DND-41 (cell line): ENCODE data around the gene AVPR1A.

Experiments
- ATAC-seq: fragments of 200-7000 bp; cut with Tn5 transposase; 3 replicates; pipeline ENCODE4 v1.9.1; 2021; ENCODE audit warnings: low read depth; ENCODE audit not compliant: insufficient read depth
- DNase-seq: peaks from one replicate; pipeline ENCODE4 v3.0.0-alpha.2; 2020
- H2AFZ ChIP-seq: 2 replicates; pipeline ENCODE4 v1.6.0; 2012; ENCODE audit warnings: low read depth, low read length
- H3K27ac ChIP-seq: 2 replicates; pipeline ENCODE4 v1.5.1; 2012; ENCODE audit warnings: low read length, inconsistent platforms
- H3K27me3 ChIP-seq: fragments of 200-600 bp; sonication (generic); 2 replicates; pipeline ENCODE4 v1.6.0; 2012; ENCODE audit warnings: low read length, mild to moderate bottlenecking, inconsistent platforms; ENCODE audit not compliant: insufficient read depth, poor library complexity
- H3K36me3 ChIP-seq: 2 replicates; pipeline ENCODE4 v1.5.1; 2012; ENCODE audit warnings: low read length, inconsistent platforms; ENCODE audit not compliant: insufficient read depth
- H3K4me1 ChIP-seq: 2 replicates; pipeline ENCODE4 v1.5.1; 2012; ENCODE audit warnings: mild to moderate bottlenecking, low read length; ENCODE audit not compliant: insufficient read depth
- H3K4me2 ChIP-seq: 2 replicates; pipeline ENCODE4 v1.6.0; 2012; ENCODE audit warnings: mild to moderate bottlenecking, moderate library complexity, low read length, inconsistent platforms; ENCODE audit not compliant: insufficient read depth
- H3K4me3 ChIP-seq, 2 experiments: fragments of 200-600 bp in 1 of 2; shearing (Covaris generic) in 1 of 2; 2 replicates each; pipeline ENCODE4 v1.5.1; 2012 to 2016; ENCODE audit warnings: inconsistent platforms in 2 of 2, low read length in 2 of 2, mild to moderate bottlenecking in 2 of 2, low read depth in 1 of 2, moderate library complexity in 1 of 2
- H3K79me2 ChIP-seq: 2 replicates; pipeline ENCODE4 v1.6.0; 2012; ENCODE audit warnings: low read length, inconsistent platforms; ENCODE audit not compliant: insufficient read depth
- H3K9ac ChIP-seq: 2 replicates; pipeline ENCODE4 v1.6.0; 2012; ENCODE audit warnings: low read depth, mild to moderate bottlenecking, inconsistent platforms, low read length, moderate library complexity
- H3K9me3 ChIP-seq: 2 replicates; pipeline ENCODE4 v1.5.1; 2012; ENCODE audit warnings: low read length, moderate library complexity, mild to moderate bottlenecking, inconsistent platforms; ENCODE audit not compliant: insufficient read depth, severe bottlenecking
- H4K20me1 ChIP-seq: 2 replicates; pipeline ENCODE4 v1.6.0; 2012; ENCODE audit warnings: low read length; ENCODE audit not compliant: insufficient read depth
- CTCF ChIP-seq: IDR thresholded peaks from 2 replicates; pipeline ENCODE4 v1.5.1; 2012; ENCODE audit warnings: borderline replicate concordance, low read length, moderate library complexity, mild to moderate bottlenecking; ENCODE audit not compliant: poor library complexity, severe bottlenecking; ENCODE audit errors: extremely low read depth
- EZH2 ChIP-seq: IDR thresholded peaks from 3 replicates; pipeline ENCODE4 v1.6.1; 2012; ENCODE audit warnings: borderline replicate concordance, low read depth, mild to moderate bottlenecking, moderate library complexity, low read length, inconsistent platforms; ENCODE audit not compliant: severe bottlenecking

Gene AVPR1A

GRCh38 chr12:63103494-63104131 is 47.4 kb downstream of the AVPR1A start:
- H3K79me2 ChIP-seq, result no peaks in the 10 kb centered on the region
- H2AFZ ChIP-seq, result no peak overlapping the region
- H4K20me1 ChIP-seq, result no peaks in the 10 kb centered on the region
- no peaks in the 10 kb centered on the region for H3K36me3 ChIP-seq
- H3K9ac ChIP-seq, result no peak overlapping the region
- ATAC-seq (no peak), DNase-seq (peak; percentile 15)
- H3K27ac ChIP-seq, result no peak overlapping the region
- H3K4me2 ChIP-seq, result no peak overlapping the region
- TF ChIP-seq CTCF, result peak; percentile 91
- no peak for TF ChIP-seq EZH2
- no peaks in the 10 kb centered on the region for H3K27me3 ChIP-seq
- no peaks in the 10 kb centered on the region for H3K9me3 ChIP-seq
- H3K4me3 ChIP-seq, result no peak overlapping the region
- H3K4me1 ChIP-seq, result peaks cover 3% of the 10 kb centered on the region; the same call in 1 of the 2 replicates

GRCh38 chr12:63101920-63102319 is 49.1 kb downstream of the AVPR1A start:
- no peak overlapping the region for H3K27ac ChIP-seq
- H3K79me2 ChIP-seq, result no peaks in the 10 kb centered on the region
- no peak for ATAC-seq
- TF ChIP-seq CTCF (no peak), EZH2 (no peak)
- H3K9me3 ChIP-seq, result no peaks in the 10 kb centered on the region
- H4K20me1 ChIP-seq, result no peaks in the 10 kb centered on the region
- no peak for DNase-seq
- H3K4me3 ChIP-seq, result no peak overlapping the region
- H3K4me2 ChIP-seq, result no peak overlapping the region
- no peaks in the 10 kb centered on the region for H3K36me3 ChIP-seq
- H2AFZ ChIP-seq, result no peak overlapping the region
- peaks cover 3% of the 10 kb centered on the region; the same call in 1 of the 2 replicates for H3K4me1 ChIP-seq
- no peaks in the 10 kb centered on the region for H3K27me3 ChIP-seq
- H3K9ac ChIP-seq, result no peak overlapping the region

- TF ChIP-seq CTCF, result peak; percentile 14
- TF ChIP-seq EZH2, result no peak
- Histone ChIP-seq H4K20me1 (no peaks in the 10 kb centered on the region), H2AFZ (no peak overlapping the region)
Measured at GRCh38 chr12:63098851-63099250, 52.1 kb downstream of the AVPR1A start.

GRCh38 chr12:63095369-63095980 is 55.5 kb downstream of the AVPR1A start:
- no peak for TF ChIP-seq EZH2
- no peak for TF ChIP-seq CTCF
- H3K9ac ChIP-seq, result no peak overlapping the region
- H3K9me3 ChIP-seq, result no peaks in the 10 kb centered on the region
- no peaks in the 10 kb centered on the region for H3K4me1 ChIP-seq
- ATAC-seq, result no peak
- H2AFZ ChIP-seq, result no peak overlapping the region
- H3K27me3 ChIP-seq, result peaks cover 3% of the 10 kb centered on the region
- no peak overlapping the region for H3K4me2 ChIP-seq
- H3K27ac ChIP-seq, result no peak overlapping the region
- no peak overlapping the region for H3K4me3 ChIP-seq
- H3K79me2 ChIP-seq, result no peaks in the 10 kb centered on the region
- DNase-seq, result no peak
- H3K36me3 ChIP-seq, result no peaks in the 10 kb centered on the region
- no peaks in the 10 kb centered on the region for H4K20me1 ChIP-seq

More at GRCh38 chr12:63098851-63099250, 52.1 kb downstream of the AVPR1A start:
- no peaks in the 10 kb centered on the region for H3K79me2 ChIP-seq
- H3K4me3 ChIP-seq, result no peak overlapping the region
- peaks cover 3% of the 10 kb centered on the region; the same call in 1 of the 2 replicates for H3K4me1 ChIP-seq
- no peak for DNase-seq
- H3K36me3 ChIP-seq, result no peaks in the 10 kb centered on the region
- H3K27ac ChIP-seq, result no peak overlapping the region
- peaks cover under 1% of the 10 kb centered on the region for H3K27me3 ChIP-seq
- no peak overlapping the region for H3K9ac ChIP-seq
- H3K4me2 ChIP-seq, result no peak overlapping the region
- H3K9me3 ChIP-seq, result no peaks in the 10 kb centered on the region
- no peak for ATAC-seq
